ENCODE results near the gene PSAP.

DNA sequence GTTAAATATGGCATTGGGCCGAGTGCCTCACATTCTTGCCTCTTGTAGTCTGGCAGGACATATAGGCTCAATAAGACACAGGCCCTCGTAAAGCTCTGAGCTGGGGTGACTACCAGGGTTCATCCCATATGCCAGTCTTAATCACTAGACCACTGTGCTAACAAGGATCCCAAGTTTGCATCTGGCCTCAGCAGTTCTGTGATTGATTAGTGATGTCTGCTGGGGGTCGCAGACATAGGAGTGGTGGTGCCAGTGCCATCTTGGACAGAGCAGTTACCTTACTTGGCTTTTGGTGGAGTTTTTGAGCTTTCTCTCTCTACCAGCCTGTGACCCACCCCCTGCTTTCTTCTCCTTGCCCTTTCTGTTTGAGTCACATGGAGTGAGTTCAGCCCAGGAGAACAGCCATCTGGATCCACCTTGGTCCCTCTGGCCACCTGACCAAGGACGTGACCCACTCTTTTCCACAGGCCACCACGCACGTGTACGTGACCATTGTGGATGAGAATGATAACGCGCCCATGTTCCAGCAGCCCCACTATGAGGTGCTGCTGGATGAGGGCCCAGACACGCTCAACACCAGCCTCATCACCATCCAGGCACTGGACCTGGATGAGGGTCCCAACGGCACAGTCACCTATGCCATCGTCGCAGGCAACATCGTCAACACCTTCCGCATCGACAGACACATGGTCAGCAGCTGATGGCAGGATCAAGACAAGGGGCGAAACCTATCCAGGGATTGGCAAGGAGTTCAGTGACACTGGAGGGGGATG is 73.7 kb downstream of the PSAP start:
- TF ChIP-seq, protein P1, sequence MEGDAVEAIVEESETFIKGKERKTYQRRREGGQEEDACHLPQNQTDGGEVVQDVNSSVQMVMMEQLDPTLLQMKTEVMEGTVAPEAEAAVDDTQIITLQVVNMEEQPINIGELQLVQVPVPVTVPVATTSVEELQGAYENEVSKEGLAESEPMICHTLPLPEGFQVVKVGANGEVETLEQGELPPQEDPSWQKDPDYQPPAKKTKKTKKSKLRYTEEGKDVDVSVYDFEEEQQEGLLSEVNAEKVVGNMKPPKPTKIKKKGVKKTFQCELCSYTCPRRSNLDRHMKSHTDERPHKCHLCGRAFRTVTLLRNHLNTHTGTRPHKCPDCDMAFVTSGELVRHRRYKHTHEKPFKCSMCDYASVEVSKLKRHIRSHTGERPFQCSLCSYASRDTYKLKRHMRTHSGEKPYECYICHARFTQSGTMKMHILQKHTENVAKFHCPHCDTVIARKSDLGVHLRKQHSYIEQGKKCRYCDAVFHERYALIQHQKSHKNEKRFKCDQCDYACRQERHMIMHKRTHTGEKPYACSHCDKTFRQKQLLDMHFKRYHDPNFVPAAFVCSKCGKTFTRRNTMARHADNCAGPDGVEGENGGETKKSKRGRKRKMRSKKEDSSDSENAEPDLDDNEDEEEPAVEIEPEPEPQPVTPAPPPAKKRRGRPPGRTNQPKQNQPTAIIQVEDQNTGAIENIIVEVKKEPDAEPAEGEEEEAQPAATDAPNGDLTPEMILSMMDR (conservative IDR thresholded peaks at IDR 0.05; ENCODE audit: low read length), result no peak
- TF ChIP-seq EZH2phosphoT487 (IDR thresholded peaks at IDR 0.05; ENCODE audit: borderline replicate concordance), result no peak
